Colon (tissue), 2 donors: ENCODE results near the gene PATE2.

Experiments
- FAIRE-seq: peaks from 2 replicates; lab custom pipeline; 2012; peaks lifted over from hg19 to GRCh38; lab: Jason Lieb, UNC
- donor health status: control.
- donor health status: control.

Gene PATE2

DNA sequence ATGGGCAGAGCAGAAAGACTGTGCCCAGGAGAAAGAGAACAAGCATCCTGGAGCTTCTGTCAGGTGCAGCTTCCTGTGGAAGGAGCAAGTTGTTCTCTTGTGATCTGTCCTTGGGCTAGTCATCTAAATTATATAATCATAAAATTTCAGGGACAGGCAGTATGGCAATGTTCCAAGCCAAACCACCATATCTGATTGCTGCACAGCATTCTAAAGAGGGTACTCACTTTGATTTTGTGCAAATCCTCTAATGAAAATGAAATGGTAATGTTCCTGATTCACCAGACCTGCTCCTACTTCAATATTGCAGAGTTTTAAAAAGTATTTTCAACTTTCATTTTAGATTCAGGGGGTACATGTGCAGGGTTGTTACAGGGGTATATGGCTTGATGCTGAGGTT is at the start of gene PATE2:
TSS of gene PATE2 (minus strand) at position 101 of the 400 bp plus-strand sequence. CDS start at position 46, 55 bp downstream.
- FAIRE-seq, result no peak

DNA sequence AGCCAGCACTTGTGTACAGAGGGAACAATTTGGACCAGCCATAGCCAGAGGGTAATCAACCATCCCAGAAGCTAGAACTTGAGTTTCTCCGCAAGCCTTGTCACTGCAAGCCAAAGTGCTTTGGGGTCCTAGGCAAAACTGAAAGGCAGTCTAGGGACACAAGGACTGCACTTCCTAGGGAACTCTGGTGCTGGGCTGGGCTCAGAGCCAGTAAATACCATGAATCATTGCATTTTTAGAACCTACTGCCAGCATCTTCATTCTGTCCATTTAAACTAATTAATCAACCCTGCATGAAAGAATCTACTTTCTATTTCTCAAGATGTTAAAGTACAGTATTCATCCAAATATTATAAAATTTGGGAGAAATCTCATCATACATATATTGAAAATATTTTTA is 29.3 kb upstream of the PATE2 start:
- FAIRE-seq, result no peak

DNA sequence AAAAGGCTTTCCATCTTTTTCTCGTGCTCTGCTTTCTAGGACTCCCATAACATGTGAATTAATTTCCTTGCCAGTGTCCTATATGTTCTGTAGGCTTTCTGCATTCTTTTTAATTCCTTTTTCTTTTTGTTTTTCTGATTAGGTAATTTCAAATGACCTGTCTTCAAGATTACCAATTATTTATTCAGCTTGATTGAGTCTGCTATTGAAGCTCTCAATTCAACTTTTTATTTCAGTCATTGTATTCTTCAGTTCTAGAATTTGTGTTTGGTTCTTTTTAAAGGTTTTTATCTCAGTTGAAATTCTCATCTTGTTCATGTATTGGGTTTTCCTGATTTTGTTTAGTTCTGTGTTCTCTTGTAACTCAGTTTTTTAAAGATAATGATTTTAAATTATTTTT is 23.8 kb upstream of the PATE2 start:
- FAIRE-seq, result no peak

DNA sequence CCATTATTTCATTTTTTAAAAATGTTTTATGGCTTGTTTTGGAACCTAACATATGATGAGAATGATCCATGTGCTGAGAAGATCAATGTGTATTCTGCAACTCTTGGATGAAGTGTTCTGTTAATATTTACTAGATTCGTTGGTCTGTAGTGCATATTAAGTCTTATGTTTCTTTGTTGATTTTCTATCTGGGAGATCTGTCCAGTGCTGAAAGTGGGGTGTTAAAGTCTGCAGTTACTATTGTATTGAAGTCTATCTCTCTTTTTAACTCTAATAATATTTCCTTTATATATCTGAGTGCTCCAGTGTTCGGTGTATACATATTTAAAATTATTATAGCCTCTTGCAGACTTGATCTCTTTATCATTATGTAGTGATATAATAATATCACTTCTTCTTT is 21.2 kb upstream of the PATE2 start:
- FAIRE-seq, result no peak

DNA sequence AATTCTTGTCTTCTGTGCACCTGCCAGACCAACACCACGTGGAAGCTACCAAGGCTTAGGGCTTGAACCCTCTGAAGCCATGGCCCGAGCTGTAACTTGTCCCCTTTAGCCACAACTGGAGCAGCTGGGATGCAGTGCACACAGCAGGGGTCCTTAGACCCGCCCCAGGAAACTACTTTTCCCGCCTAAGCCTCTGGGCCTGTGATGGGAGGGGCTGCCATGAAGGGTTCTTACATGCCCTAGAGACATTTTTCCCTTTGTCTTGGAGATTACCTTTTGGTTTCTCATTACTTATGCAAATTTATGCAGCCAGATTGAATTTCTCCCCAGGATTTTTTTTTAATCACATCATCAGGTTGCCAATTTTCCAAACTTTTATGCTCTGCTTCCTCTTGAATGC is 19.0 kb upstream of the PATE2 start:
- no peak for FAIRE-seq

DNA sequence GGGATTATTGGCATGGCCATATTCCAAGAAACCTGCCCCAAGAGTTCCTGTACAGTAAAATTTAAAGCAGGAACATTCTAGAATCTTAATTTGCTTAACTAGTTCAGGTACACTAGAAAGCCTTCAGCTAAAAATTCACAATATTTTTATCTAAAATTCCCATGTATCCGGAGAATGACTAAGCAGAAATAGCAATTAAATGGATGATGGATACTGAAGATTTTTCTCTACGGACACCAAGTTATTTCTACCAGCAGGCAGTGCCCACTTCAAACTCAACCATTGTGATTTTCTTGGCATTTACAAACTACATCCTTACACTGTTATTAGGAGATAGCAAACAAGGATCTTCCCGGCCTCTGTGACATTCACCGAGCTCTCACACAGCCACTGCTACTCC is 12.2 kb upstream of the PATE2 start:
- FAIRE-seq, result no peak

DNA sequence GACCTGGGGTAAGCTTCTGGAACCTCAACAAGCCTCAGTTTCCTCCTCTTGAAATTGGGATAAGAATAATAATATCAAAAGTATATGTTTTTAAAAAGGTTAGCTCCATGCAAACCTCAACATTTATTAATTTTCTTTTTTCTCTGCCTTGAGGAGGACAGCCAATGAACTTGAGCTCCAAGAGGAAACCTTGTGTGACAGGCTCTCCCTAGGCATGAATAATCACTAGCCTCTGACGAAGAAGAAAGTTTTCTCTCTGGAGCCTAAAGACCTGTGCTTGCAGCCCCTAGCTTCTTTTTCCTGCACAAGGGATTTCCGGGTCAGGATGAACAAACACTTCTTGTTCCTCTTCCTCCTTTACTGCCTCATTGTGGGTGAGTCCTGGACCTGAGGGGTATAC is 9.2 kb upstream of the PATE2 start, which contains the start of gene PATE3:
TSS of gene PATE3 (plus strand) at position 301 of the 400 bp plus-strand sequence. CDS start at position 326, 25 bp downstream.
- FAIRE-seq, result no peak

DNA sequence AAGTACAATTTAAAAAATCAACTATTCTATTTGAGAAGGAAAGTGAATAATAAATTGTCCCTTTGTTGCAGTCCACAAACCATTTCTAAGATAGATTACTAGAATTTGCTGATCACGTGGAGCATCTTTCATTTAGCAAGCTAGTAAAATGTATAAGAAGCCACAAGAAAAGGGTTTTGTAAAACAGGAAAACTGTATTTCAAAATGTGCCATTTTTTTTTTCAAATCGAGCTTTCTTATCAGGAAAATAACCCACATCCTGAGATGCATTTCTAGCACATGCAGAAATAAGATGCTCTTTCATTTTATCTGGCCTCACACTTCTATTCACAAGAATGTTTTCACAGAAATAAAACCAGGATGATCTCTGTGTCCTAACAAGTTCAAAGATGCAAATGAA is 6.0 kb upstream of the PATE2 start:
- no peak for FAIRE-seq

DNA sequence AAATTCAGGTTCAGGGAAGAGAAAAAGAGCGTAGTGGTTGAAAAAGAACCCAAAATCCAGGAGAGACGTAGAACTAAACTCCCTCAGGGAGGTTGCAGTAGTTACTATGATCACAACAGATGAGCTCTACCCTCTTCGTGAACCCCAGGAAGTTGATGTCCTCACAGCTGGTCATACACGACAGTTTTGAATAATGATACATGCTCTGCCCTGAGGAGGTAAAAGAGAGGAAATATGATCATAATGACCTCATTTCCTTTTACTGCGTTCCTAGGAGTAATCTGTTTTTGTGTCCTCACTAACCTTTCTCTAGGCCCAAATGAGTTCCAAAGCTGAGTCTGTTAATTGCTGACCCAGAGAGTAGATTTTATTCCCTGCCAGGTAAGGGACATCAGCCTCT is 1.3 kb downstream of the PATE2 start:
- FAIRE-seq, result no peak

DNA sequence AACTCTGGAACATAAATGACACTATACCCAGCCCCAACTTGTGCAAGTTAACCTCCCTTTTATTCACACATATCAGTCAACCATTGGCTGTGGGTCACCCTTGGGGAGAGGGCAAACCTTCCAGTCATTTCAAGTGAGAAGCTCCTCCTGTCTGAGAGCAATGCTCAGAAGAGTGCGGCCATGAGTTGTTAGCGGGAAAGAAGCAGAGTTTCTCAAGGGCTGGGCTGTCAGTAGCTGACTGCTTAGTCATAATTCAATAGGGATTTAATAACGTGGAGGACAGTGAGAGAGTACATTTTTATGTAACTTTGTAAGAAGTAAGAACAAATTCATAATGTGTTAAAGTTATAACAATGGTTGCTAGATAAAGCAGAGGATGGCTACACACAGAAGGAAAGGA is 5.1 kb downstream of the PATE2 start:
- no peak for FAIRE-seq

DNA sequence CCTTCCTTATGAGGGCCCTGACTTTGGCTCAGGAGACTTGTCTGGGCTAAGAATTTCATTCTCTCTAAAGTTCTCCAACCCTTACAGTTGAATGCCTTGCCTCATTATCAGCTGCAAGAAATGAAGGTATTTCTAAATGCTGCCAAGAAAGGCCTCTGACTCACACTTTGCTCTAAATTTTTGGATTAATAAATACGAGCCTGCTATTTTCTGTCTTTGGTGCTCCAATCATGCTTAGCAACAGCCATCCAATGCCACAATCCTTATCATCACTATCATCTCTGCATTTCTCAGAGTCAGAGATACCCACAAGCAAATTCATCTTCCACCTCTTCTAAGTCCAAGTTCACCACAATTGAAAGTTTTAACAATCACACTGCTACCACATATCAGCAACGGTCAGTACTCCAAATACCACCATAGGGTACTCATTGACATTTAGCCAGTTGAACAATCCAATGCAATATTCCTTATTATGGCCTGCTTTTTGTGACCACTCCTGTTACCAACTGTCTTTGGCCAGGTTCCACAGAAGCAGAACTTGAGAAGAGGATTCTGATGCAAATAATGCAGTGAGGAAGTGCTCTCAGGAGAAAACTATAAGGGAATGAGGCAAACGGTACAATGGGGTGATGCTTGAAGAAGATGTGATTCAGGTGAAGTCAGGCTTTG is 5.7 kb downstream of the PATE2 start:
- FAIRE-seq, result no peak

DNA sequence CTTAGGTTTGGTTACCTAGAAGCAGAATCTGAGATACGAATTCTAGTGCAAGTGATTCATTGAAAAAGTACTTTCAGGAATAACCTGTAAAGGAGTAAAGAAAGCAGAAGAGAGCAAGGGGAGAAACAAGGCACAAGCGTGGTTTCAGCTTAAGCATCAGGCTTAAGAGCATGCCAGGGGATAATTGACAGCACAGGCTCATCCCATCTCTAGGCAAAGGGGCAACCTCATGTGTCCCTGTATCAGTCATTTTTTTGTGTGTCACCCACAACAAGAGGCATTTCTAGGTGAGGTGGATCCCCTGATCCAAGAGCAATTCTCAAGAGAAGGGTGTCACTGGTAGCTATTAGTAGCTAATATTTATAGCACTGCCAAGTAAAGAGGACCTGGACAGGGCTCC is 8.0 kb downstream of the PATE2 start:
- no peak for FAIRE-seq

DNA sequence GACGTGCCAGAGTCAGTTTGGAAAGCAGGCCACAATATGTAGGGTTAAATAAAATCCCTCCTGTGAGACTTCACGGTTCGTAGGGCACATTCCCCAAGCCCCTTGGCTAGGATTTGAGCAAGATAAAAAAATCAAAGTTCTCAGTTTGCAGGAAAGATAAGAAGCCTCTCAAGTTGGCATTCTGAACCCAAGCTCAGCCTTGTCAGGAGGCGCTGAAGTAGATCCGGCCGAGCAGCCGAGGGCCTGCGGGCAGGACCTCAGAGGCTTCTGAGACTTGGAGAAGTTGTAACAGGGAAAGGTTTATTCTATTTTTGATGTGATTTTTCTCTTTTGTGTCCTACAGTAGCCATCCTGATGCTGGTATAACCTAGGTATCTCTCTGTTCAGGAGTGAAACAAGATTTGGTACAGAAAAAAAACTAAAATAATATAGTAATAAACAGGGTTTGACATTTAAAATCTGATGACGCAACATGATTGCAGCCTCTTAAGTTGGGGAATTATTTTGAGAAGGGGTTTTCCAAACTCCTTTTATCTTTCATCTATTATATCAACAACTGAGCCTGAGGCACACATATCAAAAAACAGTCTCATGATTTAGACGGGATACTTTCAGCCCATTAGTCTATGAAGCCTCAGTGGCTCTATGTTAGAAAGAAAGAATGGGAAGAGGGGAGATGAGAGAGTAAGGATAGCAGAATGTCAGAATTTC is 10.1 kb downstream of the PATE2 start:
- no peak for FAIRE-seq

DNA sequence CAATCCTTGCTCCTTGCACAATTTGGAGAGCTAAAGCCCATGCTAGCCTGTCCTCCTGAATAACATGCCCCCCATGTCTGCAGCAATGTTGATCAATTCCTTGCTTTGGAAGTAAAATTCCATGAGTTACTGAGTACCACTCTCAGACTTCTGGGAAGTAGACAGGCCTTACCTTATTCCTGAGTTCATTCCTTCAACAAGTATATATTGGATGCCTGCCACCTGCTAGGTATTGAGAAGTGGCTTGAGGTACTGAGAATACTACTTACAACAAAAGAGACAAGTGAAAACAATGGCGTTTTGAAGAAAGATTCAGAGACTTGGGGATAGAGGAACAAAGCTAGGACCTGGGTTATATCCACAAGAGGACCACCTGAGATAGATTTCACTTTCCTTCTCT is 12.4 kb downstream of the PATE2 start:
- no peak for FAIRE-seq

DNA sequence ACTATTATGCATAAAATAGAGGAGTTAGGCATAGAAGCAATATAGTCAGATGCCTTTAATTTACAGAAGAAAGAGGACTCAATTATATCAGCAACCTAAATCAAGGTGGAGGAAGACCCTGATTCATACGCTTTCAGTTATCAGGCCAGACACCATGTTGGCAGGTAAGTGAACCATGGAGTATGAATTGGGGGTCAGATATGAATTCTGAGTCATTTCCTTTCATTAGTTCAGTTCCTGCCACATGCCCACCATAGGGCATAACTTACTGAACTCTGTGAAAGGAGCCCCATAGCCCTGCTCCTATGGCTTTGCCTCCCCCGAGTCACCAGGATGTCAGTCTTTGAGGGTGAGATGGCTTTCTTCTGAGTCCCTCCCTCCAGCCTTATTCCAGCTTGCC is 15.1 kb downstream of the PATE2 start:
- no peak for FAIRE-seq

DNA sequence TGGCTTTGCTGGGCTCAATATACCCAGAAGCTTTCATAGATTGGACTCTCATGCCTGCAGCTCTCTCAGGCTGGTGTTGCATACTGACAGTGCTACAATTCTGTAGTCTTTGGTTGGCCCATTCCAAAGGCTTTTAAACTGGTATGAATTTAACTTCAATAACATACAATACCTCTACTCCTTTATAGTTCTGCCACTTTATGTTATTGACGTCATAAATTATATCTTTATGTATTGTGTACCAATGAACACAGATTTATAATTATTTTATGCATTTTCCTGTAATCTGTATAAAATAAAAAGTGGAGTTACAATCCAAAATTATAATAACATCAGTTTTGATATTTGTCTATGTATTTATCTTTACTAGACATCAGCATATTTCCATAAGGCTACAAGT is 16.2 kb downstream of the PATE2 start:
- no peak for FAIRE-seq

DNA sequence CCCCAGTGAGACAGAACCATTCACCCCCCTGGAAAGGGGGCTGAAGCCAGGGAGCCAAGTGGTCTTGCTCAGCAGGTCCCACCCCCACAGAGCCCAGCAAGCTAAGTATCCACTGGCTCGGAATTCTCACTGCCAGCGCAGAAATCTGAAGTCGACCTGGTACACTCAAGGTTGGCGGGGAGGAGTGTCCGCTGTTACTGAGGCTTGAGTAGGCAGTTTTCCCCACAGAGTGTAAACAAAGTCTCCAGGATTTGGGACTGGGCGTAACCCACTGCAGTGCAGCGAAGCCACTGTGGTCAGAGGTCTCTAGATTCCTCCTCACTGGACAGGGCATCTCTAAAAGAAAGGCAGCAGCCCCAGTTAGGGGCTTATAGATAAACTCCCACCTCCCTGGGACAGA is 22.6 kb downstream of the PATE2 start:
- FAIRE-seq, result no peak

DNA sequence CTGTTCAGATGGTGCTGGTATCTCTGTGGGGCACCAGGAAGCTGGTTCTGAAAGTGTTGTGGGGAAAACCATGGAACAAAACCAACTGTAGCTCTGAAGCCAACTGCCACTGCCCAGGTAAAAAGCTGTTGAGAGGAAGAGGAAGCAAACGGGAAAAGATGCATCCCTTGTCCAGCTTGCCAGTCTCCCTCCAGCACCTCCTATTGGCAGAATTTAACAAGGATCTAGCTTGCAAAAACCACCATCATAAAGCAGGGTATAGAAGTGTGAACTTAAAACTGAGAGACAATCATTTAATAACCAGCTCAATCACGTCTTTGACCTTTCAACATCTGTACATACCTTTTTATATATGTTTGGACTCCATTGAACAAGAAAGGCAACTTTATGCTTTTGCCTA is 28.0 kb downstream of the PATE2 start:
- no peak for FAIRE-seq

DNA sequence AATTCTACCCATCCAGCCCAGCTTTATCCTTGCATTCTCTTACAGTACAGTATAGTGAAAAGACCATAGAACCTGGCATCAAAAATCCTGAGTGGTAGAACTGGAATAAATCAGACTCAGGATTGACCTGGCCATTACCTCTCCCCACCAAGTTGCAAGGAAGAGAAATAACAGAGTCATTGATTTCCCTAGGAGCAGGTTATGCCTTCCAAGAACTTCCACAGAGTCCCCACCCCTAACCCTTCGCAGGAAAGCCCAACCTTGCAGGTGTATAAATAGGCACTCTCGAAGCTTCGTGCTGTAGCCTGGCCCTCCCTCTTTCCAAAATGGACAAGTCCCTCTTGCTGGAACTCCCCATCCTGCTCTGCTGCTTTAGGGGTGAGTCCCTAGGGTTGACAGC is 32.6 kb downstream of the PATE2 start, which contains the start of gene PATE1:
TSS of gene PATE1 (plus strand) at position 301 of the 400 bp plus-strand sequence. CDS start at position 327, 26 bp downstream.
- no peak for FAIRE-seq

DNA sequence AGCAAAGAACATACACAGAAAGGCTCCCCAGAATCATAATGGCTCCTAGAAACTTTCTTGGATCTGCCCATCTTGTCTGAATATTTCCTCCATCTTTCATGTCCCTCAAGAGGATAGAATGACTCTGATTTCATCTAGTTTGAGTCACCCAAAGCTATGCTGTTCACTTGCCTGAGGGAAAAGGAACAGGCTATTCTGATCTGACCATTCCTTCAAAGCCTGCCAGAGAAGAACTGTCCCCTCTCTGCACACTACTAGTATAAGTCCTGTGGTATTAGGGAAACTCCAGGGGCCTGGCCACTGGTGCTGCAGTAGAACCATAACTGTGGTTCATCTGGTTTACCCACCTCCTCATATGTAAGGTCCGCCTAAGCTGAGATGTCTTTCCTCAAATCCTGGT is 34.9 kb downstream of the PATE2 start:
- no peak for FAIRE-seq

DNA sequence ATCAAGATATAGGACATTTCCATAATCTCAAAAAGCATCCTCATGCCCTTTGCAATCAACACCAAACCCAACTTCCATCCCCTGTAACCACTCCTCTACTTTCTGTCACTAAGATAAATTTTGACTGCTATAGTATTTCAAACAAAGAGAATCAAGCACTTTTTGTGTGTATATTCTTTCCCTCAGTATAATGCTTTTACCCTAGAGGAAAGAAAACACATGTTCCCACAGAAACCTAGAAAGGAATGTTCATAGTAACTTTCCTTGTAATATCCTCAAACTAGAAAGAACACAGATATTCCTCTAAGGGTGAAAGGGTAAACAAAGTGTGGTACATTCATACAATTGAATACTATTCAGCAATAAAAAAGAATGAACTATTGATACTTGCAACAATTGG is 38.0 kb downstream of the PATE2 start:
- FAIRE-seq, result no peak

DNA sequence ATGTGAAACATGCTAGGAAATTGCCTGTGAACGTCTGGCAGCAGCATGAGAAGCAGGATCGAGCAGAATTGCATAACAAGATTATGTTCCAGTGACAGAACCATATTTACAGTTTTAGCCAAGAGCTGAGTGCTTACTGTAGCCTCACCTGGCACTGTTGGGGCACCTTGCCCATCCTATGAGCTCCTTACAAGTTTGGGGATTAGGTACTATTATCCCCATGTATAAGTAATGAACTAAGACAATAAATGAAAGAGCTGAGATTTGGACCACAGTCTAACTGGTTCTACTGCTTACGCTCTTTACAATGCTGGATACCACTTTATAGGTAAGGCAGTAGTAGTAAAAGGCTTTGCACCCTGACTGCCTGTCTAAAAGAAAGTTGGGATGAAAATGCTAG is 49.7 kb downstream of the PATE2 start:
- no peak for FAIRE-seq
